ENCODE data around the gene NAE1. TPM values are rescaled to one million over a fixed set of nuclear protein-coding genes. Genes with fewer than 3 reads are reported as not detected.
A peak's percentile ranks its signal among the peaks of the same experiment; 100 is the strongest.

The NAE1 gene
- total RNA-seq, 1 donor from 2014 or later = 77.3 TPM

DNA sequence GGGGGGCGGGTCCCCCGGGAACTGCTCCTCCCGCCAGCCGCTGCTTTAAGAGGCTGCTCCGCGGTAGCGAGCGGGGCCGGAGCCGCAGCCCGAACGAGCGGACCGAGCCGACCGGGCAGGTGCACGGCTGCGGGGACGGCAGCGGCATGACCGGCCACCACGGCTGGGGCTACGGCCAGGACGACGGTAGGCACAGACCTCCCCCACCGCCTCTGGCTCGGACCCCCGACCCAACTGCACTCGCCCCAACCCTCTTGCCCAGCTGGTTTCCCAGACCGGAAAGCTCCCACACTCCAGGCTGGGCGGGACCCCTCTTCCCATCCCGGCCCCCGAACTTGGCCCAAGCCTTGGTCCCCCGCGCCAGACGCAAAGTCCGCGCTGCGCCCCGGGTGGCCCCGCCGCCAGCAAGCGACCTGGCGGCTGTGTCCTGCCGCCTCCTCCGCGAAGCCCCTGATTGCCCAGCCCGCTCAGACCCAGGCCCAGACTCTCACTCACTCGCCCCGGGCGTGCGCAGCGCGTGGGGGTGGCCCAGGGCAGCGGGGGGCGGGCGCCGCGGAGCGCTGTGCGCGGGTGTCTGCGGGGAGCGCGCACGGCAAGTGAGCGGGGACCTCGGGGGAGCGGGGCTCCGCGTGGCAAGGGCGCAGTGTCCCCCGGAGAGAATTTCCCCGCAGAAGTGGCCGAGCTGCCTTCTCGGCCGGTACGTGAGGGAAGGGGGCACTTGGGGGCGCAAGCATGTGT is 13.7 kb upstream of the NAE1 start, which contains the start of gene CA7:
Gene CA7 (plus strand): TSS at position 73 of the 738 bp plus-strand sequence. CDS start 74 bp downstream, at position 147.
- TF ChIP-seq, protein P1, sequence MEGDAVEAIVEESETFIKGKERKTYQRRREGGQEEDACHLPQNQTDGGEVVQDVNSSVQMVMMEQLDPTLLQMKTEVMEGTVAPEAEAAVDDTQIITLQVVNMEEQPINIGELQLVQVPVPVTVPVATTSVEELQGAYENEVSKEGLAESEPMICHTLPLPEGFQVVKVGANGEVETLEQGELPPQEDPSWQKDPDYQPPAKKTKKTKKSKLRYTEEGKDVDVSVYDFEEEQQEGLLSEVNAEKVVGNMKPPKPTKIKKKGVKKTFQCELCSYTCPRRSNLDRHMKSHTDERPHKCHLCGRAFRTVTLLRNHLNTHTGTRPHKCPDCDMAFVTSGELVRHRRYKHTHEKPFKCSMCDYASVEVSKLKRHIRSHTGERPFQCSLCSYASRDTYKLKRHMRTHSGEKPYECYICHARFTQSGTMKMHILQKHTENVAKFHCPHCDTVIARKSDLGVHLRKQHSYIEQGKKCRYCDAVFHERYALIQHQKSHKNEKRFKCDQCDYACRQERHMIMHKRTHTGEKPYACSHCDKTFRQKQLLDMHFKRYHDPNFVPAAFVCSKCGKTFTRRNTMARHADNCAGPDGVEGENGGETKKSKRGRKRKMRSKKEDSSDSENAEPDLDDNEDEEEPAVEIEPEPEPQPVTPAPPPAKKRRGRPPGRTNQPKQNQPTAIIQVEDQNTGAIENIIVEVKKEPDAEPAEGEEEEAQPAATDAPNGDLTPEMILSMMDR (IDR thresholded peaks at IDR 0.05; ENCODE audit: insufficient read depth, low read length, poor library complexity, severe bottlenecking) = no peak
- H3K4me3 ChIP-seq (ENCODE audit: low read depth, low read length) = peak within 1 kb of the TSS; percentile 35
- no peaks in the 10 kb centered on the region for H3K36me3 ChIP-seq (ENCODE audit: control insufficient read depth, insufficient read depth, low read length)
- no peak for DNase-seq (ENCODE audit: low read depth)
- peaks cover 35% of the 10 kb centered on the region for H3K27me3 ChIP-seq (ENCODE audit: control insufficient read depth, insufficient read depth, low read length)

DNA sequence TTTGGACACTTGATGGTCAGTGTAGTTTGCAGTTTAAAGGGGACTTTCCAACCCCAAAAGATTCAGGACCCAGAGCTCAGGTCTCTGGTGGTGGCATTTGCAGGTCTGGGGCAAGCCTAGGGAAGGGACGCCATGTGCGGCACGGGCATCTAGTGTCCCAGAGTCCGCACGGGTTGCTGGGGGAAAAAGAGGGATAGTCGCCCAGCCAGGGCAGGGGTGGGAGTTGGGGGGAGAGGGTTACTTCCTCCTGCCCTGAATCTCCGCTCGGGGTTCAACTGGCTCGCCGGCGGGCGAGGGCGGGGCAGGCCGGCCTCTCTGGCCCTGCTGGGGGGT is 13.2 kb upstream of the NAE1 start:
- H3K4me3 ChIP-seq (ENCODE audit: low read depth, low read length) = peak overlapping the region; percentile 35
- TF ChIP-seq, protein P1 (IDR thresholded peaks at IDR 0.05; ENCODE audit: insufficient read depth, low read length, poor library complexity, severe bottlenecking) = no peak
- DNase-seq (ENCODE audit: low read depth) = no peak
- H3K36me3 ChIP-seq (ENCODE audit: control insufficient read depth, insufficient read depth, low read length) = no peaks in the 10 kb centered on the region
- H3K27me3 ChIP-seq (ENCODE audit: control insufficient read depth, insufficient read depth, low read length) = peaks cover 33% of the 10 kb centered on the region

DNA sequence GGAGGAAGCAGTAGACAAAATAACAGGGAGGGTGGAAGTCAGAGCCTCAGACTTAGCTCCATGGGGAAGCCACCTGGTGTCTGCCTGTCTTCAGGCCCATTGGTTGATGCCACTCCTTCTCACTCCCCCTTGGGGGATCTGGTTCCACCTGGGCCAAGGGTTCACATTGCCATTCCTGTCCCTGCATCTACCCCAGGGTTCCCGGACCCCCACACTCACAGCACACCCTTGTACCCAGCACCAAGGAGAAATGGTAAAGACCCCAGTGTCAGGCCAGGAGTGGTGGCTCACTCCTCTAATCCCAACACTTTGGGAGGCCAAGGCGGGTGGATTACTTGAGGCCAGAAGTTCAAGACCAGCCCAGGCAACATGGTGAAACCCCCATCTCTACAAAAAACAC is 12.4 kb upstream of the NAE1 start:
- TF ChIP-seq, protein P1 (IDR thresholded peaks at IDR 0.05; ENCODE audit: insufficient read depth, low read length, poor library complexity, severe bottlenecking) = no peak
- no peak overlapping the region for H3K4me3 ChIP-seq (ENCODE audit: low read depth, low read length)
- DNase-seq (ENCODE audit: low read depth) = no peak
- H3K27me3 ChIP-seq (ENCODE audit: control insufficient read depth, insufficient read depth, low read length) = peaks cover 30% of the 10 kb centered on the region
- no peaks in the 10 kb centered on the region for H3K36me3 ChIP-seq (ENCODE audit: control insufficient read depth, insufficient read depth, low read length)

DNA sequence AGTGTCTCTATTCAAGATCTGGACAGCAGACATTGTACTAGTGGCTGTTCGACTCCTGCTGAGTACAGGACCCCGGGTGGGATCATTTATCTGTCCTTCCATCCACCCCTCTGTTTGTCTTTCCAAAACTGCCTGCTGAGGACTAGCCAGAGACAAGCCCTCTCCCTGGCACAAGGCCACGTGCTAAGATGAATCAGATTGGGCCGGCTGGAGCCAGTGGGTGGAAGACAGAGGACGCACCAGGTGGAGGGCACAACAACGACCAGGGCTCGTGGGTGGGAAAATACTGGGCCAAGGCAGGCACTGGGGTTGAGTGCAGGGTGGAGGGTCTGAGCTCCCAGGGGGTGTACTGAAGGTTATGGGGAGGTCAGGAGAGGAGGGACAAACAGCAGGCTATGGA is 12.0 kb upstream of the NAE1 start:
- H3K36me3 ChIP-seq (ENCODE audit: control insufficient read depth, insufficient read depth, low read length) = no peaks in the 10 kb centered on the region
- TF ChIP-seq, protein P1 (IDR thresholded peaks at IDR 0.05; ENCODE audit: insufficient read depth, low read length, poor library complexity, severe bottlenecking) = no peak
- no peak for DNase-seq (ENCODE audit: low read depth)
- H3K4me3 ChIP-seq (ENCODE audit: low read depth, low read length) = no peak overlapping the region
- H3K27me3 ChIP-seq (ENCODE audit: control insufficient read depth, insufficient read depth, low read length) = peaks cover 30% of the 10 kb centered on the region

DNA sequence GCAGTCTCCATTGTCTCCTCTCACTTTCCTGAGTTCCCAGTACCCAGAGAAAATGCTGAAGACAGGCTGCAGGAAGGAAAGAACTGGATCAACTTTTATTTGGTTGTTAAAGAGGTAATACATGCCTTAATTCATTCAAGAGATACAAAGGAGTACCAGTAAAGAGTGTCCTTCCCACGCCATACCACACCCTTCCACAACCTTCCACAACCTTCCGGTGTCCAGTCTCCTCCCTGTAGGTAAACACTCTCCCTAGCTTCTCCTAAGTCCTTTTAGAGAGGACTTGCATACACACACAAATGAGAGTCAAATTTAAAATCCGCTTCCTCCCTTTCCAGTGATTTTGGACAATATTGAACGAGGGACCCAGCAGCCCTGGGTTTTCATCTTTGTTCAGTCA is 10.6 kb upstream of the NAE1 start:
- TF ChIP-seq, protein P1 (IDR thresholded peaks at IDR 0.05; ENCODE audit: insufficient read depth, low read length, poor library complexity, severe bottlenecking) = no peak
- Histone ChIP-seq H3K27me3 (ENCODE audit: control insufficient read depth, insufficient read depth, low read length) (peaks cover 27% of the 10 kb centered on the region), H3K4me3 (ENCODE audit: low read depth, low read length) (no peak overlapping the region), H3K36me3 (ENCODE audit: control insufficient read depth, insufficient read depth, low read length) (no peaks in the 10 kb centered on the region)
- DNase-seq (ENCODE audit: low read depth) = no peak

DNA sequence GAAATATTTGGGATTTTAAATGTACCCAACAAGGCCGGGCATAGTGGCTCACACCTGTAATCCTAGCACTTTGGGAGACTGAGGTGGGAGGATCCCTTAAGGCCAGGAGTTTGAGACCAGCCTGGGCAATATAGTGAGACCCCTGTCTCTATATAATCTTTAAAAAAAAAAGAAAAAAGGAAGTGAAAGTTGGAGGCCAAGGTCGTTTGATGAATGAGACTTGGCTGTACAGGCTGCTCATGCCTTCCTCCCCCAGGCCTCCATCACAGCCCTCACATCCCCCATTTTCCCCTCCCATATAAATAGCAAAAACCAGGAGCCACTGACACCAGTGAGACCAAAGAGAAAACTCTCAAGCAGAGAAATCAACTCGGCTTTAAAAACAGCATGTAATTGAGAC is 10.1 kb upstream of the NAE1 start:
- Histone ChIP-seq H3K27me3 (ENCODE audit: control insufficient read depth, insufficient read depth, low read length) (peaks cover 23% of the 10 kb centered on the region), H3K4me3 (ENCODE audit: low read depth, low read length) (no peak overlapping the region), H3K36me3 (ENCODE audit: control insufficient read depth, insufficient read depth, low read length) (no peaks in the 10 kb centered on the region)
- no peak for DNase-seq (ENCODE audit: low read depth)
- TF ChIP-seq, protein P1 (IDR thresholded peaks at IDR 0.05; ENCODE audit: insufficient read depth, low read length, poor library complexity, severe bottlenecking) = no peak
